A549 (cell line): ENCODE results near the gene ABCA4. TPM values are rescaled to one million over a fixed set of nuclear protein-coding genes. Genes with fewer than 3 reads are reported as not detected.

ENCODE experiments used
- ATAC-seq, 2 experiments: fragments of 200-7000 bp in 1 of 2; fragments of >200 bp in 1 of 2; cut with Nextera tagmentation in 1 of 2; cut with Tn5 transposase in 1 of 2; 3 replicates each; pipeline versions ENCODE4 v1.8.0 to v1.9.1; 2018 to 2020; ENCODE audit warnings: mild to moderate bottlenecking in 1 of 2, moderate library complexity in 1 of 2
- CTCF ChIA-PET: fragments of 300-600 bp; sonication (Branson Sonifier 250); formaldehyde crosslinking; extraction: SDS; loops from one replicate; lab custom pipeline; 2021; ENCODE audit warnings: antibody characterized with exemption, inconsistent platforms; lab: Yijun Ruan, JAX
- POLR2A ChIA-PET: fragments of 350-600 bp; formaldehyde crosslinking; extraction: SDS; loops from one replicate; lab custom pipeline; 2021; ENCODE audit warnings: antibody characterized with exemption, inconsistent platforms; lab: Yijun Ruan, JAX
- DNase-seq, 2 experiments: peaks; one replicate each; pipeline versions ENCODE4 v3.0.0 to v3.0.0-alpha.2; 2011 to 2016; ENCODE audit warnings: low read depth in 1 of 2, low spot score in 1 of 2
- FAIRE-seq: peaks from 2 replicates; lab custom pipeline; 2011; peaks lifted over from hg19 to GRCh38; lab: Jason Lieb, UNC
- H3K27ac ChIP-seq, 2 experiments: fragments of >200 bp; sonication (Bioruptor Twin); formaldehyde crosslinking; 3 replicates each; pipeline ENCODE4 v1.5.1; 2016 to 2017
- H3K4me1 ChIP-seq: fragments of >200 bp; sonication (Bioruptor Twin); formaldehyde crosslinking; 3 replicates; pipeline ENCODE4 v1.6.1; 2016
- H3K4me2 ChIP-seq: fragments of >200 bp; sonication (Bioruptor Twin); formaldehyde crosslinking; 3 replicates; pipeline ENCODE4 v1.6.1; 2016
- H3K4me3 ChIP-seq: fragments of >200 bp; sonication (Bioruptor Twin); formaldehyde crosslinking; 3 replicates; pipeline ENCODE4 v1.5.1; 2016
- H3K9me3 ChIP-seq: fragments of >200 bp; sonication (Bioruptor Twin); formaldehyde crosslinking; 3 replicates; pipeline ENCODE4 v1.6.1; 2016
- BCL3 ChIP-seq: fragments of >200 bp; sonication (Bioruptor Twin); formaldehyde crosslinking; IDR thresholded peaks from 3 replicates; pipeline ENCODE4 v1.6.1; 2016
- CEBPB ChIP-seq, 2 experiments: fragments of >200 bp in 1 of 2; sonication (Bioruptor Twin) in 1 of 2; formaldehyde crosslinking in 1 of 2; IDR thresholded peaks; 2 replicates each; pipeline ENCODE4 v1.6.1; 2012 to 2016
- CTCF ChIP-seq: fragments of >200 bp; sonication (Bioruptor Twin); formaldehyde crosslinking; IDR thresholded peaks from 3 replicates; pipeline ENCODE4 v1.5.1; 2016
- EHF ChIP-seq: fragments of 250-450 bp; sonication (Bioruptor Pico); IDR thresholded peaks from 2 replicates; pipeline ENCODE4 v1.5.0; 2020; ENCODE audit warnings: mild to moderate bottlenecking
- HEYL ChIP-seq: fragments of 250-450 bp; sonication (Bioruptor Pico); IDR thresholded peaks from 2 replicates; pipeline ENCODE4 v1.8.0; 2021; ENCODE audit warnings: mild to moderate bottlenecking, moderate library complexity
- JUN ChIP-seq, 2 experiments: fragments of >200 bp; sonication (Bioruptor Twin); formaldehyde crosslinking; IDR thresholded peaks; 2 replicates in 1 of 2; 3 replicates in 1 of 2; pipeline ENCODE4 v1.6.1; 2016 to 2017
- JUNB ChIP-seq: fragments of >200 bp; sonication (Bioruptor Twin); formaldehyde crosslinking; IDR thresholded peaks from 2 replicates; pipeline ENCODE4 v1.6.1; 2016
- MAFK ChIP-seq: fragments of 450-650 bp; IDR thresholded peaks from 2 replicates; pipeline ENCODE4 v1.6.1; 2014; ENCODE audit not compliant: partially characterized antibody
- MAZ ChIP-seq: fragments of 150-350 bp; IDR thresholded peaks from 2 replicates; pipeline ENCODE4 v1.6.1; 2014; ENCODE audit warnings: antibody characterized with exemption, low read depth, low read length, borderline replicate concordance
- POLR2A ChIP-seq: IDR thresholded peaks from 2 replicates; pipeline ENCODE4 v1.6.1; 2012; ENCODE audit warnings: mild to moderate bottlenecking, low read length
- RAD21 ChIP-seq, 2 experiments: fragments of >200 bp in 1 of 2; sonication (Bioruptor Twin) in 1 of 2; formaldehyde crosslinking in 1 of 2; IDR thresholded peaks in 1 of 2; conservative IDR thresholded peaks in 1 of 2; 2 replicates in 1 of 2; 3 replicates in 1 of 2; pipeline ENCODE4 v1.6.1; 2012 to 2018; ENCODE audit warnings: inconsistent platforms in 1 of 2
- RFX5 ChIP-seq: fragments of 450-650 bp; IDR thresholded peaks from 2 replicates; pipeline ENCODE4 v1.7.1; 2014; ENCODE audit warnings: antibody characterized with exemption, mild to moderate bottlenecking, moderate library complexity
- SREBF2 ChIP-seq: fragments of 450-650 bp; IDR thresholded peaks from 2 replicates; pipeline ENCODE4 v1.6.1; 2014; ENCODE audit warnings: mild to moderate bottlenecking, moderate library complexity
- TFCP2L1 ChIP-seq: fragments of 250-450 bp; sonication (Bioruptor Pico); IDR thresholded peaks from 2 replicates; pipeline ENCODE4 v1.5.0; 2021; ENCODE audit warnings: mild to moderate bottlenecking
- ZC3H11A ChIP-seq: fragments of 450-650 bp; IDR thresholded peaks from 2 replicates; pipeline ENCODE4 v1.6.1; 2014; ENCODE audit warnings: antibody characterized with exemption, mild to moderate bottlenecking
- WGBS: methylation state at CpG from one replicate; pipeline ENCODE4 v1.1.6; 2017; ENCODE audit errors: missing lambda C conversion rate; 5-methylcytosine and 5-hydroxymethylcytosine counted together
- polyA plus RNA-seq, 4 experiments: library from polyadenylated mRNA; depleted of rRNA in 3 of 4; stranded (reverse); fragments of >200 nt; fragmentation: RNase III in 1 of 4; extraction: RNeasy Plus Mini Kit Qiagen cat#74134 plus additional on column Dnase treatment in 1 of 4; gene quantifications; 2 replicates in 3 of 4; 3 replicates in 1 of 4; pipeline ENCODE4 v1.2.3, GENCODE V29; 2011 to 2017

The ABCA4 gene
- polyA plus RNA-seq, 2 of the 4 experiments (the other 2 are of a cell fraction) = 0.05 to 0.23 TPM

GRCh38 chr1:93989601-93990000 is 131.3 kb downstream of the ABCA4 start:
- H3K4me2 ChIP-seq = no peak overlapping the region
- no peaks in the 10 kb centered on the region for H3K4me1 ChIP-seq
- FAIRE-seq = no peak
- no peaks in the 10 kb centered on the region for H3K9me3 ChIP-seq
- no peak overlapping the region for H3K4me3 ChIP-seq
- no peak for ATAC-seq
- H3K27ac ChIP-seq = no peak overlapping the region
- TF ChIP-seq SREBF2 (no peak), ZC3H11A (no peak), CEBPB (IDR thresholded peaks at IDR 0.05) (no peak), RFX5 (no peak), TFCP2L1 (CRISPR knock-in tag) (no peak)
- ChIA-PET CTCF (interaction anchor here (1.0 to 1.5 kb wide), 4 partner anchors 9 to 81 kb away, joined by 3 to 5 read pairs (median 3); partner anchors contain the start of gene GCLM), POLR2A (interaction anchor here (0.8 kb wide), 1 partner anchor 25 kb away, joined by 3 read pairs; no protein-coding TSS in a partner anchor)
- no peak for DNase-seq
- WGBS = 87% methylated on average over 5 of the region's 5 CpGs

- Histone ChIP-seq H3K9me3 (no peaks in the 10 kb centered on the region), H3K27ac (no peak overlapping the region), H3K4me3 (no peak overlapping the region), H3K4me1 (no peaks in the 10 kb centered on the region), H3K4me2 (no peak overlapping the region)
- CTCF ChIA-PET = interaction anchor here (0.7 to 1.8 kb wide), 3 partner anchors 37 to 79 kb away, joined by 3 to 5 read pairs (median 4); partner anchors contain the start of gene GCLM
- no peak for DNase-seq
- TF ChIP-seq ZC3H11A (no peak), EHF (no peak), MAFK (peak; percentile 61)
- WGBS = 75% methylated on average over 3 of the region's 3 CpGs
- ATAC-seq = no peak
- POLR2A ChIA-PET = interaction anchor here (0.7 to 0.8 kb wide), 2 partner anchors 13 to 24 kb away, joined by 3 to 4 read pairs; no protein-coding TSS in a partner anchor
- FAIRE-seq = no peak
Observed at GRCh38 chr1:93988634-93989350, 132.2 kb downstream of the ABCA4 start.

GRCh38 chr1:93981274-93981667 is 139.7 kb downstream of the ABCA4 start:
- ChIA-PET POLR2A (no interaction called here), CTCF (interaction anchor here (1.1 to 3.4 kb wide), 4 partner anchors 9 to 71 kb away, joined by 3 to 13 read pairs (median 4); partner anchors contain the start of gene GCLM)
- DNase-seq (no peak), FAIRE-seq (no peak), ATAC-seq (no peak)
- H3K4me1 ChIP-seq = peaks cover 25% of the 10 kb centered on the region
- H3K4me3 ChIP-seq = no peak overlapping the region
- 95% methylated on average over 1 of the region's 1 CpG for WGBS
- no peaks in the 10 kb centered on the region for H3K9me3 ChIP-seq
- H3K27ac ChIP-seq = no peak overlapping the region
- H3K4me2 ChIP-seq = no peak overlapping the region
- TF ChIP-seq POLR2A (no peak), ZC3H11A (no peak), BCL3 (no peak), MAZ (no peak)

- H3K4me3 ChIP-seq = no peak overlapping the region
- FAIRE-seq (no peak), ATAC-seq (peak; percentile 60 to 92; a peak in 4 of 6 replicates), DNase-seq (peak in 1 of 2 experiments; percentile 18)
- H3K9me3 ChIP-seq = no peaks in the 10 kb centered on the region
- no peak for TF ChIP-seq HEYL (CRISPR knock-in tag)
- TF ChIP-seq RAD21 (conservative IDR thresholded peaks at IDR 0.05 in 1 of 2, IDR thresholded peaks at IDR 0.05 in 1 of 2) = peak in 1 of 2 experiments; percentile 27; a peak in 1 of 5 replicates
- no peak for TF ChIP-seq JUN (IDR thresholded peaks at IDR 0.05)
- no peak for TF ChIP-seq SREBF2
- TF ChIP-seq JUNB = no peak
- TF ChIP-seq CTCF = 0 out of 3 replicates have a peak, but pooled peaks have one; percentile 12
- no peak for TF ChIP-seq BCL3
- H3K4me2 ChIP-seq = 0 out of 3 replicates have a peak overlapping the region, but pooled peaks have one; percentile 8
- ChIA-PET POLR2A (interaction anchor here (0.9 kb wide), 1 partner anchor 17 kb away, joined by 3 read pairs; no protein-coding TSS in a partner anchor), CTCF (interaction anchor here (1.1 to 3.4 kb wide), 5 partner anchors 9 to 71 kb away, joined by 3 to 13 read pairs (median 5); partner anchors contain the start of gene GCLM)
- peak overlapping the region in 1 of 2 experiments; percentile 41; a peak in 2 of 6 replicates for H3K27ac ChIP-seq
- peaks cover 25% of the 10 kb centered on the region for H3K4me1 ChIP-seq
- 76% methylated on average over 10 of the region's 10 CpGs for WGBS
Observed at GRCh38 chr1:93980320-93981273, 140.4 kb downstream of the ABCA4 start.
